ENCODE results near the gene FAM110D.

DNA sequence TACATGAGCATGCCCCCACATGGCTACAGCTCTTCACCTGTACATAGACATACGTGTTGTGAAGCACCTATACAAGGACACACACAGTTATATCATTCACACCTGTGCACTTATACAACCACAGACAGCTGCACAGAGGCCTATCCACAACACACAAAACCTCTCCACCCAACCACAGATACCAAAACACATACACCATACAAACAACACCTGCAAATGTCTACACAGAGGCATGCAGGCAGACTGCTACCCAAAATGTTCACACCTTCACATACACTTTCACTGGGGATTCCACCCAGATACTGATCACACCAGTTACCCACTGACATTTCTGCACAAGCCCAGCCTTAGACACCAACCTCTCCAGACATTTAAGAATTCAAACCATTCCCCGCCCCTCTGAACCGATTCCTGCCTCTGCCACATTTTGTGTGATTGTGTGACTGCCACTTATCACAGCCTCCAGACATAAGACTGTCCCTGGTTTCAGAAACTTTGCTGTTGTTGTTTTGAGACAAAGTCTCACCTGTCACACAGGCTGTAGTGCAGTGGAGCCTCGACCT is 7.9 kb downstream of the FAM110D start:
- TF ChIP-seq, protein P1, sequence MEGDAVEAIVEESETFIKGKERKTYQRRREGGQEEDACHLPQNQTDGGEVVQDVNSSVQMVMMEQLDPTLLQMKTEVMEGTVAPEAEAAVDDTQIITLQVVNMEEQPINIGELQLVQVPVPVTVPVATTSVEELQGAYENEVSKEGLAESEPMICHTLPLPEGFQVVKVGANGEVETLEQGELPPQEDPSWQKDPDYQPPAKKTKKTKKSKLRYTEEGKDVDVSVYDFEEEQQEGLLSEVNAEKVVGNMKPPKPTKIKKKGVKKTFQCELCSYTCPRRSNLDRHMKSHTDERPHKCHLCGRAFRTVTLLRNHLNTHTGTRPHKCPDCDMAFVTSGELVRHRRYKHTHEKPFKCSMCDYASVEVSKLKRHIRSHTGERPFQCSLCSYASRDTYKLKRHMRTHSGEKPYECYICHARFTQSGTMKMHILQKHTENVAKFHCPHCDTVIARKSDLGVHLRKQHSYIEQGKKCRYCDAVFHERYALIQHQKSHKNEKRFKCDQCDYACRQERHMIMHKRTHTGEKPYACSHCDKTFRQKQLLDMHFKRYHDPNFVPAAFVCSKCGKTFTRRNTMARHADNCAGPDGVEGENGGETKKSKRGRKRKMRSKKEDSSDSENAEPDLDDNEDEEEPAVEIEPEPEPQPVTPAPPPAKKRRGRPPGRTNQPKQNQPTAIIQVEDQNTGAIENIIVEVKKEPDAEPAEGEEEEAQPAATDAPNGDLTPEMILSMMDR (conservative IDR thresholded peaks at IDR 0.05), result no peak
- TF ChIP-seq EZH2 (IDR thresholded peaks at IDR 0.05; ENCODE audit: low read depth), result no peak
